ENCODE data around the gene ARHGEF9.

DNA sequence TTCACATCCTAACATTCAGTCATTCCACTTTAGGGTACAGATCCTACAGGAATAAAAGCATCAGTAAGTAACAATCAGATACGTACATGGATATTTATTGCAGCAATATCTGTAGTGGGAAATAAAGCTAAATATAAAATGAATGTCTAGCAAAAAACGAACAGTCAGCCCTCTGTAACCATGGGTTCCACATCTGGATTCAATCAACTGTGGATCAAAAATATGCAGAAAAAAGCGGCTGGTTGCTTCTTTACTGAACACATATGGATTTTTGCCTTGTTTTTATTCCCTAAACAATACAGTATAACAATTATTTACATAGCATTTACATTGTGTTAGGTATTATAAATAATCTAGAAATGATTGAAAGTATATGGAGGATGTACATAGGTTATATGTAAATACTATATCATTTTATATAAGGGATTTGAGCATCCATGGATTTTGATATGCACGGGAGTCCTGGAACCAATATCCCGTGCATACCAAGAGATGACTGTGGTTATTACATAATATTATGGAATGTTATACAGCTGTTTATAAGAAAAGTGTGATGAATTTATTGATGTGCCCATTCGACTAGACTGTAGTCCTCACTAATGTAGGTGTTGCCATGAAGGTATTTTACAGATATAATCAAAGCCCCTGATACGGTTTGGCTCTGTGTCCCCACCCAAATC is 132.8 kb downstream of the ARHGEF9 start:
- TF ChIP-seq, protein P1, sequence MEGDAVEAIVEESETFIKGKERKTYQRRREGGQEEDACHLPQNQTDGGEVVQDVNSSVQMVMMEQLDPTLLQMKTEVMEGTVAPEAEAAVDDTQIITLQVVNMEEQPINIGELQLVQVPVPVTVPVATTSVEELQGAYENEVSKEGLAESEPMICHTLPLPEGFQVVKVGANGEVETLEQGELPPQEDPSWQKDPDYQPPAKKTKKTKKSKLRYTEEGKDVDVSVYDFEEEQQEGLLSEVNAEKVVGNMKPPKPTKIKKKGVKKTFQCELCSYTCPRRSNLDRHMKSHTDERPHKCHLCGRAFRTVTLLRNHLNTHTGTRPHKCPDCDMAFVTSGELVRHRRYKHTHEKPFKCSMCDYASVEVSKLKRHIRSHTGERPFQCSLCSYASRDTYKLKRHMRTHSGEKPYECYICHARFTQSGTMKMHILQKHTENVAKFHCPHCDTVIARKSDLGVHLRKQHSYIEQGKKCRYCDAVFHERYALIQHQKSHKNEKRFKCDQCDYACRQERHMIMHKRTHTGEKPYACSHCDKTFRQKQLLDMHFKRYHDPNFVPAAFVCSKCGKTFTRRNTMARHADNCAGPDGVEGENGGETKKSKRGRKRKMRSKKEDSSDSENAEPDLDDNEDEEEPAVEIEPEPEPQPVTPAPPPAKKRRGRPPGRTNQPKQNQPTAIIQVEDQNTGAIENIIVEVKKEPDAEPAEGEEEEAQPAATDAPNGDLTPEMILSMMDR (IDR thresholded peaks at IDR 0.05) = no peak
- TF ChIP-seq POLR2AphosphoS5 (IDR thresholded peaks at IDR 0.05; ENCODE audit: low read depth, low read length) (no peak), SIN3A (IDR thresholded peaks at IDR 0.05; ENCODE audit: borderline replicate concordance, insufficient read depth, low read depth, low read length) (no peak)
